Body of pancreas (tissue), 4 donors: ENCODE results near the gene AGAP3.

ENCODE experiments used
- POLR2A ChIP-seq, 3 donors: fragments of 450-650 bp; IDR thresholded peaks; one replicate each; pipeline ENCODE4 v1.6.1; 2016; ENCODE audit warnings: antibody characterized with exemption in 3 of 3, mild to moderate bottlenecking in 2 of 3
- TF ChIP-seq, protein P1 (sequence below), 7 experiments: fragments of 450-650 bp in 4 of 7; fragments of 200-600 bp in 3 of 7; sonication (generic) in 3 of 7; IDR thresholded peaks; one replicate each; pipeline ENCODE4 v1.5.1; 2016 to 2019; ENCODE audit warnings: antibody characterized with exemption in 7 of 7

- TF ChIP-seq, protein P1, sequence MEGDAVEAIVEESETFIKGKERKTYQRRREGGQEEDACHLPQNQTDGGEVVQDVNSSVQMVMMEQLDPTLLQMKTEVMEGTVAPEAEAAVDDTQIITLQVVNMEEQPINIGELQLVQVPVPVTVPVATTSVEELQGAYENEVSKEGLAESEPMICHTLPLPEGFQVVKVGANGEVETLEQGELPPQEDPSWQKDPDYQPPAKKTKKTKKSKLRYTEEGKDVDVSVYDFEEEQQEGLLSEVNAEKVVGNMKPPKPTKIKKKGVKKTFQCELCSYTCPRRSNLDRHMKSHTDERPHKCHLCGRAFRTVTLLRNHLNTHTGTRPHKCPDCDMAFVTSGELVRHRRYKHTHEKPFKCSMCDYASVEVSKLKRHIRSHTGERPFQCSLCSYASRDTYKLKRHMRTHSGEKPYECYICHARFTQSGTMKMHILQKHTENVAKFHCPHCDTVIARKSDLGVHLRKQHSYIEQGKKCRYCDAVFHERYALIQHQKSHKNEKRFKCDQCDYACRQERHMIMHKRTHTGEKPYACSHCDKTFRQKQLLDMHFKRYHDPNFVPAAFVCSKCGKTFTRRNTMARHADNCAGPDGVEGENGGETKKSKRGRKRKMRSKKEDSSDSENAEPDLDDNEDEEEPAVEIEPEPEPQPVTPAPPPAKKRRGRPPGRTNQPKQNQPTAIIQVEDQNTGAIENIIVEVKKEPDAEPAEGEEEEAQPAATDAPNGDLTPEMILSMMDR (IDR thresholded peaks at IDR 0.05) = no peak
- TF ChIP-seq POLR2A (IDR thresholded peaks at IDR 0.05) = peak; percentile 67 to 86 (median 83)
Observed at GRCh38 chr7:151085691-151086620, at the start of gene AGAP3.
